ACC112 (cell line): ENCODE results near the gene WDR4.
"Not testable (repeated sequence)": the region's sequence is repeated elsewhere in the genome, so short reads cannot be mapped to it uniquely, and the experiment has no call there.

Experiments used
- H2AFZ ChIP-seq: fragments of 200-600 bp; sonication (generic); one replicate; pipeline ENCODE4 v1.6.0; 2017; ENCODE audit warnings: antibody characterized with exemption, low read length; ENCODE audit not compliant: unreplicated experiment
- H3K27ac ChIP-seq: fragments of 200-600 bp; sonication (generic); 2 replicates; pipeline ENCODE4 v1.5.1; 2014; ENCODE audit warnings: low read depth, mild to moderate bottlenecking, antibody characterized with exemption, low read length, moderate library complexity
- H3K27me3 ChIP-seq: fragments of 200-600 bp; sonication (generic); 2 replicates; pipeline ENCODE4 v1.6.1; 2014; ENCODE audit warnings: mild to moderate bottlenecking, antibody characterized with exemption, low read length, moderate library complexity, mixed read lengths; ENCODE audit not compliant: insufficient read depth
- H3K36me3 ChIP-seq: fragments of 200-600 bp; sonication (generic); 2 replicates; pipeline ENCODE4 v1.6.1; 2016; ENCODE audit warnings: mild to moderate bottlenecking, antibody characterized with exemption, low read length, moderate library complexity, mixed read lengths; ENCODE audit not compliant: insufficient read depth
- H3K4me1 ChIP-seq: fragments of 200-600 bp; sonication (generic); one replicate; pipeline ENCODE4 v1.6.1; 2016; ENCODE audit warnings: low read length, mixed read lengths; ENCODE audit not compliant: insufficient read depth, unreplicated experiment, control insufficient read depth
- H3K4me3 ChIP-seq: fragments of 200-600 bp; sonication (generic); 2 replicates; pipeline ENCODE4 v1.5.1; 2014; ENCODE audit warnings: mild to moderate bottlenecking, low read depth, low read length
- H3K79me2 ChIP-seq: fragments of 200-600 bp; sonication (generic); one replicate; pipeline ENCODE4 v1.6.0; 2016; ENCODE audit warnings: low read length; ENCODE audit not compliant: control insufficient read depth, unreplicated experiment, insufficient read depth

Gene WDR4

GRCh38 chr21:42838212-42838690 is 41.1 kb downstream of the WDR4 start:
- not testable (repeated sequence) for H3K4me3 ChIP-seq, H3K4me1 ChIP-seq, H3K79me2 ChIP-seq, H3K27ac ChIP-seq, H2AFZ ChIP-seq, H3K27me3 ChIP-seq
- H3K36me3 ChIP-seq, result peaks cover 15% of the 10 kb centered on the region; the same call in 1 of the 2 replicates

GRCh38 chr21:42837421-42838211 is 41.7 kb downstream of the WDR4 start:
- Histone ChIP-seq H3K27ac (no peak overlapping the region), H2AFZ (no peak overlapping the region), H3K4me3 (no peak overlapping the region), H3K79me2 (no peaks in the 10 kb centered on the region), H3K4me1 (no peaks in the 10 kb centered on the region), H3K36me3 (peaks cover 10% of the 10 kb centered on the region; the same call in 1 of the 2 replicates), H3K27me3 (peaks cover 6% of the 10 kb centered on the region)

- H3K27ac ChIP-seq, result no peak overlapping the region
- H3K36me3 ChIP-seq, result peaks cover 8% of the 10 kb centered on the region; the same call in 1 of the 2 replicates
- no peak overlapping the region for H2AFZ ChIP-seq
- H3K4me1 ChIP-seq, result no peaks in the 10 kb centered on the region
- H3K79me2 ChIP-seq, result no peaks in the 10 kb centered on the region
- H3K4me3 ChIP-seq, result no peak overlapping the region
- H3K27me3 ChIP-seq, result peaks cover 9% of the 10 kb centered on the region
Observed at GRCh38 chr21:42836767-42837301, 42.5 kb downstream of the WDR4 start.

- H3K36me3 ChIP-seq, result peaks cover 8% of the 10 kb centered on the region; the same call in 1 of the 2 replicates
- H3K79me2 ChIP-seq, result no peaks in the 10 kb centered on the region
- H3K4me3 ChIP-seq, result no peak overlapping the region
- H3K4me1 ChIP-seq, result no peaks in the 10 kb centered on the region
- H3K27me3 ChIP-seq, result peaks cover 13% of the 10 kb centered on the region
- H3K27ac ChIP-seq, result no peak overlapping the region
- H2AFZ ChIP-seq, result no peak overlapping the region
Observed at GRCh38 chr21:42836402-42836666, 43.0 kb downstream of the WDR4 start.

- no peaks in the 10 kb centered on the region for H3K79me2 ChIP-seq
- no peak overlapping the region for H2AFZ ChIP-seq
- H3K27me3 ChIP-seq, result peaks cover 13% of the 10 kb centered on the region
- H3K4me1 ChIP-seq, result no peaks in the 10 kb centered on the region
- peaks cover 8% of the 10 kb centered on the region; the same call in 1 of the 2 replicates for H3K36me3 ChIP-seq
- no peak overlapping the region for H3K27ac ChIP-seq
- no peak overlapping the region for H3K4me3 ChIP-seq
Observed at GRCh38 chr21:42835611-42836401, 43.5 kb downstream of the WDR4 start.

GRCh38 chr21:42835211-42835610 is 44.1 kb downstream of the WDR4 start:
- Histone ChIP-seq H3K27me3 (peaks cover 13% of the 10 kb centered on the region), H2AFZ (no peak overlapping the region), H3K79me2 (no peaks in the 10 kb centered on the region), H3K36me3 (peaks cover 3% of the 10 kb centered on the region; the same call in 1 of the 2 replicates), H3K4me1 (no peaks in the 10 kb centered on the region), H3K27ac (no peak overlapping the region), H3K4me3 (no peak overlapping the region)

GRCh38 chr21:42834726-42835191 is 44.6 kb downstream of the WDR4 start:
- Histone ChIP-seq H3K4me3 (no peak overlapping the region), H2AFZ (no peak overlapping the region), H3K4me1 (no peaks in the 10 kb centered on the region), H3K27me3 (peaks cover 16% of the 10 kb centered on the region), H3K79me2 (no peaks in the 10 kb centered on the region), H3K36me3 (no peaks in the 10 kb centered on the region), H3K27ac (no peak overlapping the region)

GRCh38 chr21:42833859-42834725 is 45.2 kb downstream of the WDR4 start:
- H3K4me1 ChIP-seq, result no peaks in the 10 kb centered on the region
- H3K4me3 ChIP-seq, result no peak overlapping the region

GRCh38 chr21:42833439-42833815 is 45.9 kb downstream of the WDR4 start:
- Histone ChIP-seq H3K79me2 (no peaks in the 10 kb centered on the region), H2AFZ (no peak overlapping the region), H3K27ac (no peak overlapping the region), H3K4me3 (no peak overlapping the region), H3K27me3 (peaks cover 27% of the 10 kb centered on the region), H3K36me3 (no peaks in the 10 kb centered on the region), H3K4me1 (no peaks in the 10 kb centered on the region)

More at GRCh38 chr21:42833859-42834725, 45.2 kb downstream of the WDR4 start:
- Histone ChIP-seq H3K27me3 (peaks cover 22% of the 10 kb centered on the region), H3K79me2 (no peaks in the 10 kb centered on the region), H3K27ac (no peak overlapping the region), H2AFZ (no peak overlapping the region), H3K36me3 (no peaks in the 10 kb centered on the region)

- H3K36me3 ChIP-seq, H3K79me2 ChIP-seq, H3K27ac ChIP-seq, H3K4me1 ChIP-seq, H3K4me3 ChIP-seq, H2AFZ ChIP-seq: not testable (repeated sequence)
- peaks cover 37% of the 10 kb centered on the region for H3K27me3 ChIP-seq
Observed at GRCh38 chr21:42832321-42832630, 47.1 kb downstream of the WDR4 start.
